GM19328 (cell line): ENCODE data around the gene SGMS1.

Experiments used
- ATAC-seq: cut with Tn5 transposase; IDR thresholded peaks from one replicate; pipeline ENCODE4 v1.9.1; 2021; ENCODE audit warnings: mild to moderate bottlenecking, moderate library complexity; ENCODE audit not compliant: unreplicated experiment

The SGMS1 gene

GRCh38 chr10:50407076-50407801, 216.5 kb downstream of the SGMS1 start:
- ATAC-seq: no peak

- ATAC-seq: no peak
Measured at GRCh38 chr10:50406457-50407070, 217.2 kb downstream of the SGMS1 start.

DNA sequence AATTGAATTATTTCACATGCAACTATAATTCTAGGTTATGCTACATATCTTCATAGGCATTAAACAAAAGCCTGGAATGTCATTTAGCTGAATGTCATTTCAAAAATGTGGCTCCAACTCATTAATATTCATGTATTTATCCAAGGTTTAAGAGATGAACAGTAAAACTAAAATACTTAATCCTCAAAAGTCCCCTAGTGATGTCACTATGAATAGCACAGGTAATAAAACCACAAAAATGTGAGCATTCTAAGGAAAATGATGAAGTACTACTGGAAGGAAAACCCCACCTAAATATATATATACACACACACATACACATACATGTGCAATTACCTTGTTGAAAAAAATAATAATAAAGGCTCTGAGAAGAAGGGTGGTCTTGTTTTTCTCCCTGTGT, 218.0 kb downstream of the SGMS1 start:
- ATAC-seq: no peak

GRCh38 chr10:50404021-50404773, 219.6 kb downstream of the SGMS1 start:
- no peak for ATAC-seq

- ATAC-seq: no peak
Measured at GRCh38 chr10:50403074-50403473, 220.7 kb downstream of the SGMS1 start.

DNA sequence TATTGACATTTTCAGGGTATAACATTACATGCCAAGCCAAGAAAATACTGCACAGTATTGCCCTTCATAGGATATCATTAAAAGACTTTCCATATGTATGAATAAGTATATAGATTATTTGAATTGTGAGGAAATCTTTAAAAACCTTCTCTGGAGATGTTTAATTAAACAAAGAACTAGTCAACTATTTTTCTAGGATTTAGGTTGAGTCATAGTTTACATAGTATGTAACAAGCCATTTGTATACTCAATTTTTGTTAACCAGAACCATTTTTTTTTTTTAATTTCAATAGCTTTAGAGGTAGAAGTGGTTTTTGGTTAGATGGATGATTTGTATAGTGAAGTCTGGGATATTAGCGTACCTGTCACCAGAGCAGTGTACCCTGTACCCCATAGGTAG, 221.3 kb downstream of the SGMS1 start:
- no peak for ATAC-seq

DNA sequence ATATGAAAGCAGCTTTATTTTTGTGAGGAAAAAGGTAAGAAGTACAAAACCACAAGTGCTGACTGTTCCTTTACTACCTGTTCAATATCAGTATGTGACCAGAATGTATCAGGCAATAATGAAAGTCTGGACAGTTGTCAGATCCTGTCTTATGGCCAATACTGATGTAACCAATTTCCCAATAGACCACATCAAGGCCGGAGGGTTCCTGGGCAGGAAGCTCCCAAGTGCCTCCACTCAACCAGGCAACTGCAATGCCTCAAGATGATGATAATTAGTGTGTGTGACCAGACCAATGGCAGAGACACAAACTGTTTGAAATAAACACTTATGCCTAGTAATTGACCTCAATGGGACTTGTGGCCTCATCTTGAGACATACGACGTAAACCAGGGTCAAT, 223.1 kb downstream of the SGMS1 start:
- no peak for ATAC-seq

DNA sequence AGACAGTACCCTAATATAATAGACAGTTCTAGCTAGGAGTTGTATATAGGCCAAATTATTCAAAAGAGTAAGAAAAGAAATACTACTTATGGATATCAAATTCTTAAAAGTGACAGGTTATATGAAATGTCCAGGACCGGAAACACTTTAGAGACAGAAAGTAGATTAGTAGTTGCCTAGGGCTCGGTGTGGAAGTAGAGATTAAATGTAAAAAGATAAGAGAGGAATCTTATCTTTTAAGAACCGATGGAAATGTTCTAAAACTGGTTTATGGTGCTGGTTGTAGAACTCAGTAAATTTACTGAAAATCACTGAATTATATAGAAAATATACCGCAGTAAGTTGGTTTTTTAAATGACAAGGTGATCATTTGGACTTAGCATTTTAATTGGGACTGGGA, 224.9 kb downstream of the SGMS1 start:
- ATAC-seq: no peak

- no peak for ATAC-seq
Measured at GRCh38 chr10:50398381-50398780, 225.4 kb downstream of the SGMS1 start.

- peak; percentile 49 for ATAC-seq
Measured at GRCh38 chr10:50397312-50398140, 226.2 kb downstream of the SGMS1 start.

DNA sequence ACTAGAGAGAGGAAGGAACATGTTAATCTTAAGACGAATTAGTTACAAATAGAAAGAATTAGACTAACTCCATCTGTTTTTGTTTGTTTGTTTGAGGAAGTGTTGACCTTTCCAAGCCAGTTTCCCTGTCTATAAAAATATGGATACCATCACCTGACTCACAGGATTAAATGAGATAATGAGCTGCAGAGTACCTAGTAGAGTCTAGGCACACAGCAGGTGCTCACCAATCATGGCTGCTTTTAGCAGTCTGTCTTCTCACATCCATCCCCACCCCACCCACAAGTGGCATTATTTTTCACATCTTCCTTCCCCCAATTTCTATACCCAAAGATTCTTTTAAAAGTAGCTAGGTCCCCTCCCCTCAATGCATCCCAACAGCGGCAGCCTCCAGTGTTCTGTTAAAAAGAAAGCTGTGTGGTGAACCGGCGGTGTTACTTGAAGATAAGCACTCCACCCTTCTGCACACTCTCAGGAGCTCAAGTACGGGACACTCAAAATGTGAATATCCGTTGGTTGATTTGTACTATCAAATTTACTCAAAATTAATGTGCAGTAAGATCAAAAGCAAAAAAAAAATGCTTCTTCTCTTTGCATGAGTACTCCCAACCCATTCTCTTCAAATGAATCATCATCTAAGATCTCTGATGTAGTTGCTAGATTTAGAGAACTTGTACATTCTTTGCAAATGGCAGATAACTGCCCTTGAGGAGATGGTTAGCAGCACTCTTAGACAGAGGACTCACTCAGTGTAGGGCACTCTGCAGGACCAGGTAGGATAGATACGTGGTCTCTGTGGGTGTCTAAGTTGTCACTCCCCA, 227.1 kb downstream of the SGMS1 start:
- ATAC-seq: peak; percentile 74

GRCh38 chr10:50395851-50396250, 227.9 kb downstream of the SGMS1 start:
- ATAC-seq: no peak

DNA sequence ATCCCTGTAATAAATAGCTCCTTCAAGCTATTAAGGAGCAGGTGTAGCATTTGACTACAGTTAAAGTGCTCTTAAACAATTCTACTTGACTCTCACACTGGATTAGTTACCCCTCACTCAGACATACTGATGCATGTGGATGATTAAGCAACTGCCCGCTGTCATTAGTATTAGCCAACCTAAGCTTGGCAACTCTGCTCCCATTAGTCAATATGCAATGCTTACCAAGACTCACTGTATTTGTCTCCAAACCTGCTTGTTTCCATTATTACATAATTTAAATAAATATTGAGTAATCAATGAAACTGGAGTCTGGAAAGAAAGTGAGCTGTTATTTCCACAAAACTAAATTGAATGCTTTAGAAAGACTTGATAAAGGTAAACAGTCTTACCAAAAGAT, 228.5 kb downstream of the SGMS1 start:
- no peak for ATAC-seq

GRCh38 chr10:50394832-50395231, 228.9 kb downstream of the SGMS1 start:
- ATAC-seq: no peak

DNA sequence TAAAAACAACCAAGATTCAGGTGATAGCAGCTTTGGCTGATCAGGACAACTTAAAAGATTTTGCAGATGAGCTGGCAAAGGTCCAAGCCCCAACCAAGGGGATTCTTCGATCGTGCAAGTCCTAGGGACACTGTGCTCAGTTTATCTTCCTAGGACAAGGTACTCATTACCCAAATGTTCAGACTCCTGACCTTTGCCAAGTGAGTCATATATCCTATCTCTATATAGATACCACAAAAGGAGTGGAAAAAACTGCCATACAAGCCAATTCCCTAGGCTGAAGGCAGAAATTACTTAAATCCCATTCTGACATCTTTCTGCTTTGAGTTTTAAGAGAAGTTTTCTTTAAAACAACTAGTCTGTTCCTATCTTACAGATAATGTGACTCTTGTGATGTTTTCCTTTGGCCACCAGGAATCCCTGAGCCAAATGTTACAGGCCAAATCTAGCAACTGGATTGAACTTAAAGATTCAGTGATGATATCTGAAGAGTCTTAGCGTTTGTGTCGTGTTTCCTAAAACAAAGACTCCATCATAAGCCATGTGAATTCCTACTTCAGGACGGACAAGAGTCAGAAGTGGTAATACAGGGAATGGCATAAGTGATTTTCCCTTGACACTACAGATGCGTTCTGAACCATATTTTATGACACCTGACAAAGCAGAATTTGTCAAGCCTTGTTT, 229.8 kb downstream of the SGMS1 start:
- ATAC-seq: no peak

DNA sequence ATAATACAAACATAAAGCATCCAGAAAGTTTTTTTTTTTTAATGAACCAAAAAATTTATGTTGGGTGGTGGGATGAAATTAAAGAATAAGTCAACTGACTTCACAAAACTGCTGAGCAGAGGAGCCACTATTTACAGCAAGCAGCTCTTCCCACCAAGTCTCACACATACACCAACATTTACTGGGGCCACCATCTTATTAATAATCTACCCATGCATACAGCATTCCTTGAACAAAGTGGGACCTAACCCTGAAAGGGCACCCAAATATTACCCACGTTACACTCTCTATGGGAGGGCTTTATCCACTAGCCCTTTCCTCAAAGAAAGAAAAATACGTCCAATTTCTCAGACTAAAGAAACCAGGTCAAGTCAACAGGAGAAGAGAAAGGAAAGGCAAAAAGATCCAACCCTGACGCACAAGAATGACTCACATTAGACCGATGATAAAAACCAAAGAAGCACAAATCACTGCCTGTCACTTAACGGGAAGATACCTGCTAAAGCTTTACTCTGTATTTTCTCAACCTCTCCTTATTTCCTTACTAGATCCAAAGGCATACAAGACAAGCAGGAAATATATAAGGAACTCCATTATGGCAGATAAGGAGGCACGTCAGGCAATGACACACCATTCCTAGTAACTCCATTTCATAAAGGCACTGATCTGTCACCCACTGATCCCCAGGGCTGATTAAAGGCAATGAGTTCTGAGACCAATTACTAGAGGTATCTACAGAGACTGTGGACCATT, 230.6 kb downstream of the SGMS1 start:
- ATAC-seq: no peak

- no peak for ATAC-seq
Measured at GRCh38 chr10:50392426-50392825, 231.3 kb downstream of the SGMS1 start.

GRCh38 chr10:50390302-50390701, 233.5 kb downstream of the SGMS1 start:
- no peak for ATAC-seq

DNA sequence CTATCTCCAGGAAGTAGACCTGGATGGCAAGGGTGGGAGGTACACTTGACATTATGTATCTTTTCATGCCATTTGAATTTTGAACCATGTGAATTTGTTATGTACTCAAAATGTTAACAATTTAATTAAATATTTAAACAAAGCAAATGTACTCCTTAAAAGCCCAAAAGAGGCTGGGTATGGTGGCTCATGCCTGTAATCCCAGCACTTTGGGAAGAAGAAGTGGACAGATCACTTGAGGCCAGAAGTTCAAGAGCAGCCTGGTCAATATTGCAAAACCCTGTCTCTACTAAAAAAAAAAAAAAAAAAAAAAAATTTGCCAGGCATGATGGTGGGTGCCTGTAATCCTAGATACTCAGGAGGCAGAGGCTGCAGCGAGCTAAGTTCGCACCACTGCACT, 235.6 kb downstream of the SGMS1 start:
- ATAC-seq: no peak
